ENCODE results near the gene PLCD1.
A peak's percentile ranks its signal among the peaks of the same experiment; 100 is the strongest.
"Not testable (repeated sequence)": the region's sequence is repeated elsewhere in the genome, so short reads cannot be mapped to it uniquely, and the experiment has no call there.

Gene PLCD1

DNA sequence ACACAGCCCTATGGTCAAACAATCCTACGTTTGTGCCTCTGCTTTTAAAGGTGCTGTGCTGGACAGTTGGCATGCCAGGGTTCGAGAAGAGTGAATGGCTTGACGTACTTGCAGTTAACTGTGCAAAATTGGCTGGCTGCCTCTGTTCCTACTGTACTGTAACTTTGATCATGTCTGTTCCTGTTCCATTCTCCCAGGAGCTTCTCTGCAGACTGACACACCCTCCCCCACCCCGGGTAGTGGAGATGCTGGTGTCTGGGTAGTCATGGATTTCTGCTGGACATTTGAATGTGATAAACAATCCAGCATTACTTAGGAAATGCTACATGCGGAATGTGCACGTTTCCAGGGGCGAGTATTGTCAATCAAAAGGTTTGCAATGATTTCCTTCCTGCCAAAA, 45.4 kb downstream of the PLCD1 start:
- peak; percentile 23 for DNase-seq

- DNase-seq, result no peak
Measured at GRCh38 chr3:37982331-37982730, 47.1 kb downstream of the PLCD1 start.

- DNase-seq, result peak; percentile 25
Measured at GRCh38 chr3:37981348-37981664, 48.1 kb downstream of the PLCD1 start.

DNA sequence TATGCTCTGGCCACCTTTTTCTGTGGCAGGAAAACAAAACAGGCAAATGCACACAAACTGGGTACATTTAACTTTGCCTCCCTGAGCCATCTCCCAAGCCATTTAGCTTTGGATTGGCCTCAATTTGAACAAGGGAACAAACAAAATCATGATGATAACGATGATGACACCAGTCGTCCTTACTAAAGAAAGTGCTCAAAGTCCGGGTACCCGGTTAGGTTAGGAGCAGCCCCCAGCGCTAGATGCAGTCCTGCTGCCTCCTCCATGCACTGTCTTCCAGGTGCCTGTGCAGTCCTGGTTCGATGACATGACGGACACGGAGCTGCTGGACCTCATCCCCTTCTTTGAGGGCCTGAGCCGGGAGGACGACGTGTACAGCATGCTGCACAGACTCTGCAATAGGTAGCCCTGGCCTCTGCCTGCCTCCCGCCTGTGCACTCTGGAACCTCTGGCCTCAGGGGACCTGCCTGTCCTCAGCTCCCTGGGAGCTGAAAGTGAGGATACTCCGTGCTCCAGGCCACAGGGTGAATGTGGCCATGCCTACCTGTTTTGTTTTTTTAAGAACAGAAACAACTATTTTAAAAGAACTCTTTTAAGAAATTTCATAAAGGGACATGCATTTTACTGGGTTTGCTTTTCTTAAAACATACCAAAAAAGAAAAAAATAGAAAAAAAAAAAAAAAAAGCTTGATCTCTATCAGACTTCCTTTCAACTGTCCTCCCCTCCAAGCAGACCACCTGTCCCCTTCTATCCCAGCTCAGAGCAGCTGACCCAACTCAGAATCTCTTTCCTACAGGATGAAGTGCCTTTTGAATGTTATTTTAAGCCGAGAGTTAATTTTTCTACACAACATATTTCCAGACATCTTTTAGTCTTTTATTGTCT, 48.7 kb downstream of the PLCD1 start:
- peak; percentile 29 for DNase-seq

DNA sequence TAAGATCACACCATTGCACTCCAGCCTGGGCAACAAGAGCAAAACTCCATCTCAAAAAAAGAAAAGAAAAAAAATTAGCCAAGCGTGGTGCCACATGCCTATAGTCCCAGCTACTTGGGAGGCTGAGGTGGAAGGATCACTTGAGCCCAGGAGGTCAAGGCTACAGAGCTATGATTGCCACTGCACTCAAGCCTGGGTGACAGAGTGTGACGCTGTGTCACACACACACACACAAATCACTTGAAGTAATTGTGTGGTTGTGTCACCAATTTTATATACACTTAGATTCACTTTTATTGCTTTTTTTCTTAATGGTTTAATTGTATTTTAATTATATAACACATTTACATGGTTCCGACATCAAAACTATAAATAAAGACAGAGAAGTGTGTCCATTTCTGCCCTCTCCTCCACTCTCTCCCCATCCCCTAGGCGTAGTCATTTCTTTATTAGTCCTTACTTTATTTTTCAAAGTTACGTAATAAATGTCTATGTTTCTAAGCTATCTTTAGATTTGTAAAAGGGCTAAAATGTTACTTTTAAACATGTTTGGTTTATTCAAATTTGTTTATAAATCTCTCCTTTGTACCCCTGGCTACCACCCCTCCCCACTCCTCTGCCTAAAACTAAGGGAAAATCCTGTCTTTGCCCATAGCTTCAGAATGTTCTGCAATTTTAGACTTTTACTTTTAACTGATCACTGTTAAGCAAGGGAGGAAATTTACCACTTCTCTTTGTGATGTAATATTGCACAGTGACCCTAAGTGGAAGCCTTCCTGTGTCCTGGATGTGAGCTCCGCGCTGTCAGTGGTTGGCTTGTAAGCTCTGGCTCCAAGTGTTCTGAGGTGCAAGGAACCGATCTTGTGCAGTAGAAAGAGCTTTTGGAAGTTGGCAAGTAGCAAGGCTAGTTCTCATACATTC, 49.6 kb downstream of the PLCD1 start:
- DNase-seq, result peak; percentile 13

DNA sequence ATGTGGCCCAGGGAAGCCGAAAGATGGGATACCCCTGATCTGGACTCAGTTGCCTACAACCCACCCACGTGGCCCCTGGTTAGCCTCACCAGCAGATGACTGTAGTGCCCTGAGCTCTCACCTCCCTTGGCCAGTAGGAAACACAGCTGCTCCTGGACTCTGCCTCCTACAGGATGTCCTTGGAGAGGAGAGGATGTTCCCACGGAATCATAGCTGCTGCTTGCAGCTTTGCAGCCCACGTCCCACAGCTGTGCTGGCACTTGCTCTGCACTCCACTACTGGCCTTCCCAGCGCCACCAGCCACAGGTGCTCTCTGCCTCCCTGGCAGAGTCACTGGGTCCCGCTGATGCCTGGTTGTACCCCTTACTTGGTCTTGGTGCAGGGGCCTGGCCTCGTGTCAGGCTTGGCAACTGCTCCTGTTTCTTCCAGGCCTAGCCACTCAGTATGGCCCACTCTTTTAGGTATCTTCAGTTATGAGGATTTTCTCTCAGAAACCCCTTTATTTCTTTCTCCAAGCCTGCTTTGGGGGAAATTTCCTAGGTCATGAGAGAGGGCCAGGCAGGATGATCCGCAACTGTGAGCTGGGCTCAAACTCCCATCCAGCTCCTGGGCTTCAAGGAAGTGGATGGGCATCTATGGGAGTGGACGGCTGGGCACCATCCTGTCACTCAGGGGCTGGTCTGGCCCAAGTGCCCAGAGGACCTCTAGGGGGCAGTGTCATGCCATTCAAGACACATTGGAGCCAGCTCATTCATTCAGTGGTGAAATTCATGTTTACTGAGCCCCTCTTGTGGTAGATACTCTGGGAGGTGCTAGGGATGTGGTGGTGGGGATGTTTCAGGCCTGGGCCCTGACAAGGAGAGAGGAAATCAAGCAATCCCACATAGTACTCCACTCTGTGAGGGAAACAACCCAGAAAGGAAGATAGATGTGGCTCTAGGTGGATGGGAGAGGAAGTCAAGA, 55.0 kb downstream of the PLCD1 start:
- peak; percentile 80 for DNase-seq

- peak; percentile 35 for DNase-seq
Measured at GRCh38 chr3:37973246-37974054, 56.0 kb downstream of the PLCD1 start.

DNA sequence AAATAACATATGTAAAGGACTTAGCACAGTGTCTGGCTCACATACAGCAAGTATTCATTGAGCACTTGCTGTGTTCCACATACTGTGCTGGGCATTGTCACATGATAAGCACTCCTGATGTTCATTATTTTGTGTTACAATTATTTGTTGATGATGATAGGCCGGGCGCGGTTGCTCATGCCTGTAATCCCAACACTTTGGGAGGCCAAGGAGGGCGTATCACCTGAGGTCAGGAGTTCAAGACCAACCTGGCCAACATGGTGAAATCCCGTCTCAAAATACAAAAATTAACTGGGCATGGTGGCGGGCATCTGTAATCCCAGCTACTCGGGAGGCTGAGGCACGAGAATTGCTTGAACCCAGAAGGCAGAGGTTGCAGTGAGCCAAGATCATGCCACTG, 57.4 kb downstream of the PLCD1 start:
- DNase-seq, result not testable (repeated sequence)

DNA sequence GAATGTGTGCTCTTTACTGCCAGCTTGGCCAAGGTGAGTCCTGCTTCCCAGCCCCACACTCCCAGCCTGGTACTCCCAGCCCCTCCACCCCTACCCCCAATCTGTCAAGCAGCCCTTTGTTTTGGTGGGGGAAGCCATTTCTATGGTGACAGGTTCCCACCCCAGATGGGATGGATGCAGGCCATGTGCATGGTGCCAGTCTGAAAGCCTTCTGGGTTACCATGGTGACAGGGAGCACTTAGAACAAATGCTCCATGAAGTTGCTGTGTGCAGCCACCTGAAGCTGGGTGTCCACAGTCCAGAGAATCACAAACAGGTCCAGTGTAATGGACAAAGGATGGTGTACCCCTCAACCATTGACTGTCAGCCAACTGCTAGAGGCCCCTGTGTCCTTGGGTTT, 58.0 kb downstream of the PLCD1 start:
- DNase-seq, result no peak

DNA sequence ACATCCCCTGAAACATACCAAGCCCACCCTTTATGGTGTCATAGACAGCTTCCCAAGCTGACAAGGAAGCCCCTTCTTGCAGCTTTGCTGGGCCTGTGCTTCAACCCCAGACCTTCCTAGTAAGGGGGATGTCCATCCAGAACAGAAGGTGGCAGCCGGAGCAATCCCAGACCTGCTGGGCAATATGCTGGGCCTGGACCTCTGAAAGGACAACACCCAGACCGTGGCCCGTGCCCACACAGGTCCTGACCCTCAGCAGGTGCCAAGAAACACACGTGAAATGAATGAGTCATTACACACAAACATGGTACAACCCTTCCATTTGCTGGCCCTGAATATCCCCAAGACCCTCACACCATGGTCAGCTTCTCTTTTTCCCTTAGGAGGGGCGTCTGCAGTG, 58.6 kb downstream of the PLCD1 start:
- DNase-seq, result peak; percentile 29

- peak; percentile 40 for DNase-seq
Measured at GRCh38 chr3:37969596-37970100, 59.8 kb downstream of the PLCD1 start.

DNA sequence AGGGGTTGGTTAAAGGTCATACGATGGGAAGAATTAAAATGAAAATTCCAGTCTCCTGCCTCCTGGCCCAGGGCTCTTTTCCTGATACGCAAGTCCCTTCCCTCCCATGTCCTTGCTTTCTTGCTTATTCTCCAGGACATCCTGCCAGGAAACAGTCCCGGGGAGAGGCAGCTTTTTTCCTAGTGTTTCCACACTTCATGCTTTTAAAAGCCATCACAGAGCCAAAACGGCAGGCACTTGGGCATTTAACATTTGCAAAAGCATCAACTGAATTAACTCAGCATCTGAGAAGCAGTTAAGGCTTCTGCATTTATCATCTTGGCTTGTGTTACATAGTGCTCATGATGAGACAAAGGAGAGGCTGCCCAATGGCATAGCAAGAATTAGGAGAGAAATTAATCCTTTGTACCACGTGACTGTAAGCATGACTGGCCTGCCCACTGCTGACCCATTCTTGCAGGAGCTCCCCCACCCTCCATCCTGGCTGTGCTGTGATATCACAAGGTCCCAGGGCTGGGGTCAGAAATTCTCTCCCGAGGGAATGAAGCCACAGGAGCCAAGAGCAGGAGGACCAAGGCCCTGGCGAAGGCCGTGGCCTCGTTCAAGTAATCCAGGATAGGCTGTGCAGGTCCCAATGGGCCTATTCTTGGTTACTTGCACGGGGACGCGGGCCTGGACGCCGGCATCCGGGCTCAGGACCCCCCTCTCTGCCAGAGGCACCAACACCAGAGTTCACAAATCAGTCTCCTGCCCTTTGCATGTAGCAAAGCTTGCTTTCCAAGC, 60.4 kb downstream of the PLCD1 start:
- DNase-seq, result peak; percentile 40

DNA sequence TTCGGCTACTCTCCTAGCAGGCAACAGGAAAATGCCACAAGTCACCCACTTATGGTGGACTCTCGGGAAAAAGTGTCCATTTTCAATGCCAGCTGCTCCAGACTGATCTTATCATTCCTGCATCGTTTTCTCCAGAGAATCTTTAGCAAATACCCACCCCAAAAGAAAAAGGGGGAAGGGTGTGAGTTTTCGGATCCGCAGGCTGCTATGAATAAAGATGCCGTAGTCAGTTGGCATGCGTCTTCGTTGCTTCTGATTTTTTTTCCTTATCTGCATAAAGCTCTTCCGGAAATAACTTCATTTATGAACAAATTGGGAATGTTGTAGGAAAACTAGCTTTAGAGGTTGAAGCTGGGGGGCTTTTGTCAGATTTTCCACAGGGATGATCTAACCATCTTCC, 61.2 kb downstream of the PLCD1 start:
- DNase-seq, result peak; percentile 2

DNA sequence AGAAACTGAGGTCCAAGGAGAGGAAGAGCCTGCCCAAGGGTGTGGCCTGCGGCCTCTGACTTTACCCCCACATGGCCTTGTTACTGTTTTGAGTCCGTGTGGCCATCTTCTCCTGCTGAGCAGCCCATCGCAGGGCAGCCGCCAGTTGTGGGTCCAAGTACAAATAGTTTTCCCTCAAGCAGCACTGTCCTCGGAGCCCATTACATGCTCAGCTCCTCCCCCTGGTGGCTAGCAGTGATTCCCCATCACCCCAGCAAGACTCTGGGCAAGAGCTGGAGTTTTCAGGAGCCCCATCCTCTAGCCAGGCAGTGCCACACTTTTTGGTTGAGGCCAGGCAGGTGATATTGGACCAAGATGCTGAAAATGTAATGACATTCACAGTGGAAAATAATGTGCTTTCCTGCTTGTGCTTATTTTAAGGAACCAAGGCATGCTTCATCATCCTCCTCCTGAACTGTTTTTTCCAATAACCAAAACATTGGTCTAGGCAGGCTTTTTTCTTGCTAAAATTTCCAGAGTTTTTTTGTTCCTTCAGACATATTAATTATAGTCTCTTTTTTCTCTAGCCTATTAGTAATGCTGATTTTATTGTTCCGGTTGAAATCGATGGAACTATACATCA, 62.1 kb downstream of the PLCD1 start:
- peak; percentile 73 for DNase-seq

GRCh38 chr3:37964716-37965115, 64.7 kb downstream of the PLCD1 start:
- peak; percentile 1 for DNase-seq

DNA sequence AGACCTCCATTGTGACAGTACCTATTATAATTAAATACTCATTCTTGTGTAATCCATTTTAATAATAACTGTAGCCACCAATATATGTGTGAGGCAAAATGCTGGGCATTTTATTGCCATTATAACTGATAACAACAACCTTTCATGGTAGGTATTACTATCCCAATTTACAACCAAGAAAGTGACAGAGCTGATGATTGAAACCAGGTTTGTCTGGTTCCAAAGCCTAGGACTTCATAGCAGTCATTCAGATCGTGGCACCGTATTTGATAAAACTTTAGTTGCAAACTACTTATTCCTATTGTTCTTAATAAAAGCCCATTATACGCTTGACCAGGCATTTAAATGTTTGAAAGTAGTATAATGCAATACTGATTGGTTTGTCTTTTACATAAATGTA, 65.3 kb downstream of the PLCD1 start:
- no peak for DNase-seq

- no peak for DNase-seq
Measured at GRCh38 chr3:37963635-37964034, 65.8 kb downstream of the PLCD1 start.

DNA sequence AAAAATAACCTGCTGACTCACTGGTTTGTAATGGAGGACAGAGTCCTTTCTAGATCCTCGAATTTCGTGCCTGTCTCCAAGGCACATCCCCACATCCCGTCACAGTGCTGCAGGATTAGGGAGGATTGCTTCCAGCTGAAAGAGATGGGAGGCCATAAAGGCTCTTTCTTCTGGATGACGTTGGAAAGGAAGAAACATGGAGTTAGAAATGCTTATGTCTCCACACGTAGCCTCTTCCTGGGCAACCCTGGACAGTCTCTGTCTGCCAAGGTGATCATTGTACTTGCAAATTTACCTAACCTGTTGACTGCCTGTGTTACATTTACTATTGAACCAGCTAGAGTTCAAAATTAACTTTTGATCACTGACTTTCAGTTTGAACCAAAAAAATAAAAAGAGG, 66.4 kb downstream of the PLCD1 start:
- no peak for DNase-seq

GRCh38 chr3:37961622-37962431, 67.6 kb downstream of the PLCD1 start:
- no peak for DNase-seq

All from activated CD8-positive, alpha-beta memory T cell treated with anti-CD3 and anti-CD28 coated beads, Interleukin-2, amount 50 U/mL, for 48 hours (primary cell).